Measurements from ENCODE around the gene MSH2. TPM values are rescaled to one million over a fixed set of nuclear protein-coding genes. Genes with fewer than 3 reads are reported as not detected.

The MSH2 gene
- total RNA-seq, 1 donor from 2014 or later, result 13.1 TPM

GRCh38 chr2:47518497-47519146 lies 115.7 kb downstream of the MSH2 start:
- H3K36me3 ChIP-seq, result no peaks in the 10 kb centered on the region
- H3K4me3 ChIP-seq, result no peak overlapping the region
- intact Hi-C loops (cut with DNase I), result no loop called here
- H3K27ac ChIP-seq, result no peak overlapping the region
- TF ChIP-seq CTCF (IDR thresholded peaks at IDR 0.05), result no peak
- ATAC-seq (no peak), DNase-seq (no peak)
- H3K9me3 ChIP-seq, result no peaks in the 10 kb centered on the region
- peaks cover 18% of the 10 kb centered on the region for H3K27me3 ChIP-seq (ENCODE audit: low read depth)
- H3K4me1 ChIP-seq, result peaks cover 7% of the 10 kb centered on the region

DNA sequence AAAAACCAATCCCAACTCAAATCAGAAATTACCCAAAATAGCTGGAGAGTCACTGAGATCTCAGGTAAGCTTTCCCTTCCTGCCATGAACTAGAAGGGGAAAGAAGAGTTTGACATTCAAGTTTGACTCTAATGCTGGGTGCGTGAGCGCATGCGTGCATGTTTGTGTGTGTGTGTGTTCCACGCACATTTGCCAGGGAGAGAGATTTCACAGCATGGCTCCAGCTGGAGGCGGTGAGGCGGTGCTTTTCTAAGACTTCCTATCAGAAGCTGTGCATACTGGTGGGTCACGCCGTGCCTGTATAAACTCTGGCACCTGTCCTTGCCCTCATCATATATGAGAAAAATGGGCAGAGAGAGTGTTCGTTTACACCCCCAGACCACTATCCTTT lies 116.2 kb downstream of the MSH2 start:
- H3K36me3 ChIP-seq, result no peaks in the 10 kb centered on the region
- no peak overlapping the region for H3K4me3 ChIP-seq
- intact Hi-C loops (cut with DNase I), result no loop called here
- no peaks in the 10 kb centered on the region for H3K9me3 ChIP-seq
- no peak overlapping the region for H3K27ac ChIP-seq
- H3K27me3 ChIP-seq (ENCODE audit: low read depth), result peaks cover 18% of the 10 kb centered on the region
- ATAC-seq, result no peak
- H3K4me1 ChIP-seq, result peaks cover 7% of the 10 kb centered on the region
- DNase-seq, result no peak
- TF ChIP-seq CTCF (IDR thresholded peaks at IDR 0.05), result no peak

DNA sequence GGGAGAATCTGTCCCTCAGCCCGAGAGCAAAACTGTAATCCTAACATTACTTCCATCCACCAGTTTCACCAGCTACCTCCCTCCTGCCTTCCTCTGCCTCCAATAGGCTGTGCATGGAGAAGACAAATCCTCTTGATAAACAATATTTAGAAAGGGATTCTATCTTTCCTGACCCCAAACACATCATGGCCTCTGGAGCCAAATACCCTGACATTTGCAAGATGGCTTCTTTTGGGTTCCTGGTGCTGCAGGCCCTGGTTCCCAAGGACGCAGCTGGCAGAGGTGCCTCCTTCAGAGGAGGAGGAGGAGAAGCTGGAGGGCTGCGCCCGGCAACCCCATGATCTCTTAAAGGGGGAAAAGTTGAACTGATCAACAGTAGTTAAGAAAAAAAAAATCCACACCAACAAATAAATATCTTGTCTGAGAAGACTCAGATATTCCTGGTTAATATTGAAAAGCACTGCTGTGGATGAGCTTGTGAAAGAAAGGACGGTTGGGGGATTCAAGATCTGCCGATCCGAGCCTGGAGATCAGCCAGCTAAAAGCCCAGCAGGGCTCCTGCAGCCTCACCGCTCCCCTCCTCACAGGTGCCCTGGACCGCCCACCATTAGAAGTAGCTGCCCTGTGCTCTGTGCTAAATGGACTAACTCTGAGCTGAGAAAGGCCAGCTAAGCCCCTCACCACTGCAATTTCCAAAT lies 116.8 kb downstream of the MSH2 start:
- TF ChIP-seq CTCF (IDR thresholded peaks at IDR 0.05), result no peak
- no peak for ATAC-seq
- intact Hi-C loops (cut with DNase I), result no loop called here
- H3K27me3 ChIP-seq (ENCODE audit: low read depth), result peaks cover 18% of the 10 kb centered on the region
- no peaks in the 10 kb centered on the region for H3K9me3 ChIP-seq
- no peak for DNase-seq
- H3K4me1 ChIP-seq, result peaks cover 7% of the 10 kb centered on the region
- H3K4me3 ChIP-seq, result no peak overlapping the region
- no peak overlapping the region for H3K27ac ChIP-seq
- H3K36me3 ChIP-seq, result no peaks in the 10 kb centered on the region

DNA sequence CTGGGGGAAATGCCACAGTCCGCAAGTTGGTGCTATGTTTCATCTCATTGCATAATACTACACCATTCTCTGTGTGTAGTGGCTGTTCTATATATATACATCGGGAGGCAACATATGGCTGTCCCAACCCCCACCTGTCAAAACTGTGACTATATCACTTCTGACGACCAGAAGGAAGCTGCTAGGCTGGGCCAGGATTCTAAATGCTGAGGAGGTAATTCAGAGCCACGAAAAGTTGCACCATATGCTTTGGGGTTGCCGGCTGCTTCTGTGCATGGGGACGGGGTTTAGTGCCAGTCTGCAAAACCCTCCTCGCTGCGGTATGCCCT lies 117.3 kb downstream of the MSH2 start:
- no peak overlapping the region for H3K27ac ChIP-seq
- H3K27me3 ChIP-seq (ENCODE audit: low read depth), result peaks cover 18% of the 10 kb centered on the region
- no peaks in the 10 kb centered on the region for H3K9me3 ChIP-seq
- TF ChIP-seq CTCF (IDR thresholded peaks at IDR 0.05), result no peak
- peaks cover 7% of the 10 kb centered on the region for H3K4me1 ChIP-seq
- H3K4me3 ChIP-seq, result peak overlapping the region; percentile 54
- intact Hi-C loops (cut with DNase I), result no loop called here
- H3K36me3 ChIP-seq, result no peaks in the 10 kb centered on the region
- ATAC-seq (no peak), DNase-seq (no peak)

GRCh38 chr2:47520825-47521665 lies 118.1 kb downstream of the MSH2 start:
- intact Hi-C loops (cut with DNase I), result no loop called here
- Histone ChIP-seq H3K36me3 (no peaks in the 10 kb centered on the region), H3K27me3 (ENCODE audit: low read depth) (peaks cover 18% of the 10 kb centered on the region), H3K9me3 (no peaks in the 10 kb centered on the region), H3K4me3 (peak overlapping the region; percentile 54), H3K4me1 (peaks cover 7% of the 10 kb centered on the region), H3K27ac (no peak overlapping the region)
- TF ChIP-seq CTCF (IDR thresholded peaks at IDR 0.05), result peak; percentile 24
- DNase-seq (peak; percentile 68), ATAC-seq (peak; percentile 63 to 68)
